Effector memory CD8-positive, alpha-beta T cell (primary cell): ENCODE measurements around the gene DES.

Source experiments
- ATAC-seq: fragments of 150-1000 bp; cut with Tn5 transposase; replicated peaks from 2 replicates; pipeline ENCODE4 v1.10.0; 2021; ENCODE audit warnings: mild to moderate bottlenecking, moderate library complexity
- DNase-seq, 3 experiments: peaks; one replicate each; pipeline ENCODE4 v3.0.0; 2021
- H3K27ac Mint-ChIP-seq, 2 donors: one replicate each; pipeline ENCODE4 v1.8.0; 2022; ENCODE audit warnings: mild to moderate bottlenecking in 2 of 2, mixed read lengths in 2 of 2, moderate library complexity in 2 of 2
- H3K27me3 Mint-ChIP-seq, 2 donors: one replicate each; pipeline ENCODE4 v1.8.0; 2022; ENCODE audit warnings: mixed read lengths in 2 of 2
- H3K36me3 Mint-ChIP-seq: one replicate; pipeline ENCODE4 v1.8.0; 2022; ENCODE audit warnings: mild to moderate bottlenecking, moderate library complexity, mixed read lengths; ENCODE audit not compliant: insufficient read depth
- H3K4me1 Mint-ChIP-seq, 2 donors: one replicate each; pipeline ENCODE4 v1.8.0; 2022; ENCODE audit warnings: low read depth in 2 of 2, mixed read lengths in 2 of 2
- H3K4me3 Mint-ChIP-seq, 2 donors: one replicate each; pipeline ENCODE4 v1.8.0; 2022; ENCODE audit warnings: mild to moderate bottlenecking in 2 of 2, mixed read lengths in 2 of 2, moderate library complexity in 2 of 2
- H3K9me3 Mint-ChIP-seq, 2 donors: one replicate each; pipeline ENCODE4 v1.8.0; 2022; ENCODE audit warnings: mixed read lengths in 2 of 2

Gene DES

GRCh38 chr2:219429958-219430606 is 11.9 kb downstream of the DES start:
- H3K27ac Mint-ChIP-seq = no peak overlapping the region
- H3K4me1 Mint-ChIP-seq = no peaks in the 10 kb centered on the region
- H3K27me3 Mint-ChIP-seq = peaks cover 28 to 50% of the 10 kb centered on the region in 2 donors
- H3K36me3 Mint-ChIP-seq = no peaks in the 10 kb centered on the region
- ATAC-seq (no peak), DNase-seq (no peak)
- H3K4me3 Mint-ChIP-seq = no peak overlapping the region
- H3K9me3 Mint-ChIP-seq = no peaks in the 10 kb centered on the region

- no peak for ATAC-seq
- no peak overlapping the region for H3K27ac Mint-ChIP-seq
- H3K4me1 Mint-ChIP-seq = no peaks in the 10 kb centered on the region
- no peaks in the 10 kb centered on the region for H3K9me3 Mint-ChIP-seq
- H3K36me3 Mint-ChIP-seq = no peaks in the 10 kb centered on the region
- DNase-seq = no peak
- H3K27me3 Mint-ChIP-seq = peaks cover 29 to 41% of the 10 kb centered on the region in 2 donors
- no peak overlapping the region for H3K4me3 Mint-ChIP-seq
Measured at GRCh38 chr2:219430633-219431615, 12.7 kb downstream of the DES start.

- H3K4me1 Mint-ChIP-seq = no peaks in the 10 kb centered on the region
- no peak overlapping the region for H3K27ac Mint-ChIP-seq
- H3K4me3 Mint-ChIP-seq = no peak overlapping the region
- no peak for DNase-seq
- ATAC-seq = no peak
- H3K27me3 Mint-ChIP-seq = peaks cover 22 to 30% of the 10 kb centered on the region in 2 donors
- no peaks in the 10 kb centered on the region for H3K9me3 Mint-ChIP-seq
- no peaks in the 10 kb centered on the region for H3K36me3 Mint-ChIP-seq
Measured at GRCh38 chr2:219433666-219434467, 15.7 kb downstream of the DES start.

GRCh38 chr2:219434468-219434717 is 16.2 kb downstream of the DES start:
- DNase-seq (no peak), ATAC-seq (no peak)
- no peaks in the 10 kb centered on the region for H3K4me1 Mint-ChIP-seq
- H3K4me3 Mint-ChIP-seq = no peak overlapping the region
- peaks cover 22 to 25% of the 10 kb centered on the region in 2 donors for H3K27me3 Mint-ChIP-seq
- no peaks in the 10 kb centered on the region for H3K36me3 Mint-ChIP-seq
- no peak overlapping the region for H3K27ac Mint-ChIP-seq
- no peaks in the 10 kb centered on the region for H3K9me3 Mint-ChIP-seq

- Mint-ChIP-seq H3K27me3 (peaks cover 22 to 25% of the 10 kb centered on the region in 2 donors), H3K4me1 (no peaks in the 10 kb centered on the region), H3K27ac (no peak within 1 kb of the TSS), H3K9me3 (no peaks in the 10 kb centered on the region), H3K4me3 (no peak within 1 kb of the TSS), H3K36me3 (no peaks in the 10 kb centered on the region)
- DNase-seq (no peak), ATAC-seq (peak; percentile 24)
Measured at GRCh38 chr2:219434718-219435525, 16.7 kb downstream of the DES start, which contains the start of gene SPEG. Gene SPEG, plus strand, starts transcription at chr2:219434843. Its CDS starts 135 bp downstream, at chr2:219434978.

GRCh38 chr2:219435701-219436100 is 17.5 kb downstream of the DES start:
- Mint-ChIP-seq H3K4me1 (peaks cover 0 to under 1% of the 10 kb centered on the region in 2 donors), H3K27ac (no peak overlapping the region), H3K36me3 (no peaks in the 10 kb centered on the region), H3K9me3 (no peaks in the 10 kb centered on the region), H3K27me3 (peaks cover 24 to 27% of the 10 kb centered on the region in 2 donors), H3K4me3 (no peak overlapping the region)
- no peak for DNase-seq
- no peak for ATAC-seq

GRCh38 chr2:219436491-219436890 is 18.3 kb downstream of the DES start:
- Mint-ChIP-seq H3K27me3 (peaks cover 31 to 35% of the 10 kb centered on the region in 2 donors), H3K27ac (no peak overlapping the region), H3K4me3 (no peak overlapping the region), H3K9me3 (no peaks in the 10 kb centered on the region), H3K4me1 (peaks cover 8% of the 10 kb centered on the region in 2 donors), H3K36me3 (no peaks in the 10 kb centered on the region)
- no peak for ATAC-seq
- DNase-seq = no peak

GRCh38 chr2:219437141-219437540 is 19.0 kb downstream of the DES start:
- no peak overlapping the region for H3K27ac Mint-ChIP-seq
- H3K4me1 Mint-ChIP-seq = peaks cover 9% of the 10 kb centered on the region in 2 donors
- H3K36me3 Mint-ChIP-seq = no peaks in the 10 kb centered on the region
- H3K9me3 Mint-ChIP-seq = no peaks in the 10 kb centered on the region
- H3K27me3 Mint-ChIP-seq = peaks cover 33 to 35% of the 10 kb centered on the region in 2 donors
- no peak for ATAC-seq
- DNase-seq = no peak
- H3K4me3 Mint-ChIP-seq = no peak overlapping the region

- Mint-ChIP-seq H3K27ac (no peak overlapping the region), H3K36me3 (no peaks in the 10 kb centered on the region), H3K27me3 (peaks cover 34 to 36% of the 10 kb centered on the region in 2 donors), H3K4me3 (no peak overlapping the region), H3K9me3 (no peaks in the 10 kb centered on the region), H3K4me1 (peaks cover 11 to 14% of the 10 kb centered on the region in 2 donors)
- ATAC-seq (no peak), DNase-seq (no peak)
Measured at GRCh38 chr2:219437690-219438206, 19.6 kb downstream of the DES start.

- H3K27me3 Mint-ChIP-seq = peaks cover 36 to 39% of the 10 kb centered on the region in 2 donors
- peaks cover 14 to 16% of the 10 kb centered on the region in 2 donors for H3K4me1 Mint-ChIP-seq
- ATAC-seq = no peak
- H3K4me3 Mint-ChIP-seq = no peak overlapping the region
- H3K27ac Mint-ChIP-seq = no peak overlapping the region
- no peaks in the 10 kb centered on the region for H3K36me3 Mint-ChIP-seq
- no peak for DNase-seq
- H3K9me3 Mint-ChIP-seq = no peaks in the 10 kb centered on the region
Measured at GRCh38 chr2:219438453-219438852, 20.3 kb downstream of the DES start.

GRCh38 chr2:219439506-219439905 is 21.3 kb downstream of the DES start:
- no peak overlapping the region for H3K4me3 Mint-ChIP-seq
- no peak overlapping the region for H3K27ac Mint-ChIP-seq

GRCh38 chr2:219440388-219441256 is 22.4 kb downstream of the DES start:
- Mint-ChIP-seq H3K27me3 (peaks cover 46 to 47% of the 10 kb centered on the region in 2 donors), H3K4me1 (peaks cover 14 to 16% of the 10 kb centered on the region in 2 donors), H3K4me3 (peak overlapping the region; percentile 83 to 84), H3K9me3 (no peaks in the 10 kb centered on the region), H3K36me3 (no peaks in the 10 kb centered on the region), H3K27ac (peak overlapping the region in 1 of 2 donors; percentile 67)
- DNase-seq = no peak
- no peak for ATAC-seq

More at GRCh38 chr2:219439506-219439905, 21.3 kb downstream of the DES start:
- Mint-ChIP-seq H3K4me1 (peaks cover 14 to 16% of the 10 kb centered on the region in 2 donors), H3K36me3 (no peaks in the 10 kb centered on the region), H3K9me3 (no peaks in the 10 kb centered on the region), H3K27me3 (peaks cover 37 to 41% of the 10 kb centered on the region in 2 donors)
- no peak for DNase-seq
- no peak for ATAC-seq
